COLO668 (cell line): ENCODE data around the gene PSRC1.
"Not testable (repeated sequence)": the region's sequence is repeated elsewhere in the genome, so short reads cannot be mapped to it uniquely, and the experiment has no call there.

Experiments
- DNase-seq: peaks from one replicate; lab custom pipeline; 2025; ENCODE audit not compliant: unreplicated experiment; lab: John Stamatoyannopoulos, UW

The PSRC1 gene

GRCh38 chr1:109282952-109283747, at the start of gene PSRC1:
PSRC1 (minus strand) TSS chr1:109283145.
- DNase-seq, result peak; percentile 98

DNA sequence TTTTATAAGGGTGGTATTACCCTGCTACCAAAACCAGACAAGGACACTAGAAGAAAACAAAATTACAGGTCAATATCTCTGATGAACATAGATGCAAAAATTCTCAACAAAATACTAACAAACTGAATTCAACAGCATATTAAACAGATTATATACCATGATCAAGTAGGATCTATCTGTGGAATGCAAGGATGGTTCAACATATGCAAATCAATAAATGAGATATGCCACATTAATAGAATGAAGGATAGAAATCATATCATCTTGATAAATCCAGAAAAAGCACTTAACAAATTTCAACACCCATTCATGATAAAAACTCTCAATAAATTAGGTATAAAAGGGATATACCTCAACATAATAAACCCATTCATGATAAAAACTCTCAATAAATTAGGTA, 48.2 kb upstream of the PSRC1 start:
- DNase-seq, result no peak

GRCh38 chr1:109327285-109327684, 44.3 kb upstream of the PSRC1 start:
- no peak for DNase-seq

- no peak for DNase-seq
Measured at GRCh38 chr1:109322974-109323373, 40.0 kb upstream of the PSRC1 start.

GRCh38 chr1:109319114-109319513, 36.2 kb upstream of the PSRC1 start:
- DNase-seq, result no peak

- DNase-seq, result no peak
Measured at GRCh38 chr1:109316506-109316905, 33.6 kb upstream of the PSRC1 start.

- no peak for DNase-seq
Measured at GRCh38 chr1:109315288-109315687, 32.3 kb upstream of the PSRC1 start.

GRCh38 chr1:109314795-109315194, 31.9 kb upstream of the PSRC1 start:
- no peak for DNase-seq

DNA sequence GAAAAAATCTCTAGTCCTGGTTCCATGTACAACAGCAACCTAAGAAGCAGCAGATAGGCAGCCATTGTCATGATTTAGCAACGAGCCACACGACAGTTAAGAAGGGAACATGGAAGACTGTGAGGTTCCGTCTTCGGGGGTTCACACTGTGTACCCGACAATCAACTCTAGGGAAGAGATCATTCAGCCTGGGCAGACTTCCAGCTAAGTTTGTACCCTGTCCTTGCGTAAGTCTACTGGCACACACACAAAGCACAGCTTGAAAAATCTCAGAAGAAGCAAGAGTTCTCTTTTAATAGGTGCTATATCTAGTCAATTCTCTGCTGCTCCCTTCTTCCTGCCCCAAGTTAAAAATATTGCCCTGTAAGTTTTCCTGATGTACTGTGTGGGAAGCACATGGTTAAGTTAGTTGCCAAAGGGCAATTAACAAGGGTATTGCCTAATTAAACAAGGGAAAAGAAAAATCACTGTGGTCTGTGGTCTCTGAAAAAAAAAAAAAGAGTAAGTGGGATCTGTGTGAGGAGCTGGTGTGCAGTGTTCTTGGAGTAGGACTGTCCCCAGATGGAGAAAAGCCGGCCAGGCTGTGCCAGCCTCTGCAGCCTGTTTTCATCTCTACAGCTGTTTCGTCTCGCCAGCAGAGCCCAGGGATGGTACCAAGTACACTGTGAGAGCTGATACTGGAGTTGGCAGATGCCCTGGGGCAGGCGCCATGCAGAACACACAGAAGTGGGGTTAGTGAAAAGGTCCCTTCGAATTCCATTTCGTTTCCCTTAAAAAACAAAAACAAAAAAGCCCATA, 30.2 kb upstream of the PSRC1 start:
- DNase-seq, result no peak

- no peak for DNase-seq
Measured at GRCh38 chr1:109312246-109312645, 29.3 kb upstream of the PSRC1 start.

DNA sequence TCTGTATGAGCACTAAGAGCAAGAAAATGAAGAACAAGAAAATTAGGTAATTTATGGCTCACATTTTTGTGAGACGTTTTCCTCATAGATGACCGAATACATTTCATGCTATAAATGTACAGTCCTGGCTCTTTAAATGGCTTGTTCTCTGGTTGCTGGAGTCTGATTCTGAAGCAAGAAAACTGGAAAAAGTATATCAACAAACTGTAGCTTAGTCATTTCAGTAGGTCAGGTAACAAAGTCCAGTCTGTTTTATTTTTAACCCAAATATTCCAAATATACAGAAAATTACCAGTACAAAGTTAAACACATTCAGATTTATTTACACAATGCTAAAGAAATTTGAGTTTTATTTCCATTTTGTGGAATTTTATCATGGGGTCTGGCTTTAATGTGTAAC, 26.4 kb upstream of the PSRC1 start:
- DNase-seq, result no peak

DNA sequence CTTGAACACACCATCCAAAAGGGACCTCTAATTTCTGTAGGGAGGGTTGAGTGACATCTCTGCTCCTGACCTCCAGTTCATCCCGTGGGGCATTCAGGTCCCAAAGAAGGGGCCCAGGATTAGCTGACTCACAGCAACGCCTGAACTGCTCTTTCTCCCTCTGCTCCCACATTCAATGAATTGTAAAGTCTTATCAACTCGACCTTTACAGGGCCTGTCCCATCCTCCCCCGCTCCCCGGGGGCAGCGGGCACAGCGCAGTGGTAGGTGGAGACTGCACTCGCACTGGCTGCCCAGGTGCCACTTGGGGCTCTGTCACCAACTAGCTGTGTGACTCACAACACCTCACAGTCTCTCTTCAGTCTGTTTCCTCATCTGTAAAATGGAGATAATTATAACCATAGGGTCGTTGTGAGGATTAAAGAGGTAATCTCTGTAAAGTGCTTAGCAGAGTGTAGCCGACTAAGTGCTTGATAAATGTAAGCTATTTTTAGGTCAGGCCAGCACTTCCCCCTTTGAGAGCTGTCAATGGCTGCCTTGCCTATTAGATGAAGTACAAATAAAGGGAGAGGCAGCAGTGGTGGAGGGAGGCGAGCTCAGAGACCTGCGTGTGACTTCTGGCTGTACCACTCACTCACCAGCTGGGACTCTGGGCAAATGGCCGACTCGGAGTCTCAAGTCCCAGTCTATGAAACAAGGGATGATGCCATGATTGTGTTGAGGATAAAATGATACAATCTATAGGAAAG, 24.5 kb upstream of the PSRC1 start:
- peak; percentile 38 for DNase-seq

DNA sequence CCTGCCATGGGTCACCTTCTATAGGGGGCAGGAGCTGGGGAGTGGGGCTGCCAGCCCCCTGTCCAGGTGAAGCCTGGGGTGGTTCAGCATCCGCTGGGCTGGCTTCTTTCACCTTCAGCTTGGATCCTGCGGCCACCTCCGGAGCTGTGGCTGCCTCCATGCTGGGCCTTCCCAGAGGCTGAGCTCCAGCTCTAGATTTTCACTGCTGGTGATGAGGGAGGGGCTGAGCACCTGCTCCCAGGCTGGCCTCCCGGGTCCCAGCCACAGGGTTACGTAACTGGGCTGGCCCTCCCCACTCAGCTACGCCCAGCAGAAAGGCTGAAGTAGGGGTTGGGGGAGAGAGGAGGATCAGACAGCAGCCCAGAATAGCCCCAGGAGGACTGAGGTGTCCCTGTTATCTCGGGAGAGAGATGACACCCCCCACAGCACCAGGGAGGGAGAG, 23.9 kb upstream of the PSRC1 start, which contains the start of gene MYBPHL:
Gene MYBPHL, minus strand, starts transcription at position 180 of the 442 bp plus-strand sequence. Its CDS starts 20 bp downstream, at position 160.
- DNase-seq, result no peak

DNA sequence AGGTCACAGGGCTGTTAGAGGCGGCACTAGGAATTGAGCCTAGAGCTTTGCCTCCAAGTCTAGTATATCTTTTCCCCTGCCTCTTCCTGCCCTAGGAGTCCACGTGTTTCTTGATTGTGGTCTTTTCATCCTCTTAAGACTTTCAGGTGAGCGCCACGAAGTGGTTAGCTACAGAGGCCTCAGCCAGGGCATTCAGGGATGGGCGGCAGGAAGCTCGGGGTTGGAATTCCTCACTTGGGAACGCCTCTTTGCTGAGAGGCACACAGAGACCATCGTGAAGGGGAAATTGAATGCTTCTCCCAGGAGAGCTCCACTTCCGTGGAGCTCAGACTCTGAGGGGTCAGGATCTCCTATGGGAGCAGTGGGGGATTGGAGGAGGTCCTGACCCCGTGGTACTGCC, 23.0 kb upstream of the PSRC1 start:
- DNase-seq, result not testable (repeated sequence)

DNA sequence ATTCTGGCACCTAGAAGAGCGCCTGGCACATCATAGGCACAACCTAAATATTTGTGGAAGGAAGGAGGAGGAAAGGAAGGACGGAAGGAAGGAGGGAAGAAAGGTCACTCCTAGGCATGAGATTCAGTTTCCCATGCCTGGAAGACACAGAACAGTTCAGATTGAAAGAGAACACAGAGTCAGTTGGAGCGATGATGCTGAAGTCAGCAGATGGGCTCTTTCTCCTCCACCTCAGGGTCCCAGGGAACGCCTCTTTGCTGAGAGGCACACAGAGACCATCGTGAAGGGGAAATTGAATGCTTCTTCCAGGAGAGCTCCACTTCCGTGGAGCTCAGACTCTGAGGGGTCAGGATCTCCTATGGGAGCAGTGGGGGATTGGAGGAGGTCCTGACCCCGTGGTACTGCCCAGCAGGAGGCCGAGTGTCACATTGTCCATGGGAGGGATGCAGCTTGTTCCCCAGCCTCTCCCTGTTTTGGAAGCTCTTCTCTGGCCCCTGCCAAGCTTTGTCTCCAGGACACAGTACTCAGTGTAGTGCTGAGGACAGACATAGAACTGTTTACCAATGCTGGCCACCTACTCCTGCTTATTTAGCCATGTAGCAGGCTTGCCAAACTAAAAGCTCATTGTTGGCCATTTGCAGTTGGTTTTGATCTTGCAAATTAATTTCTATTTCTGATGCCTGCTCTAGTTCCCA, 21.4 kb upstream of the PSRC1 start:
- DNase-seq, result no peak

DNA sequence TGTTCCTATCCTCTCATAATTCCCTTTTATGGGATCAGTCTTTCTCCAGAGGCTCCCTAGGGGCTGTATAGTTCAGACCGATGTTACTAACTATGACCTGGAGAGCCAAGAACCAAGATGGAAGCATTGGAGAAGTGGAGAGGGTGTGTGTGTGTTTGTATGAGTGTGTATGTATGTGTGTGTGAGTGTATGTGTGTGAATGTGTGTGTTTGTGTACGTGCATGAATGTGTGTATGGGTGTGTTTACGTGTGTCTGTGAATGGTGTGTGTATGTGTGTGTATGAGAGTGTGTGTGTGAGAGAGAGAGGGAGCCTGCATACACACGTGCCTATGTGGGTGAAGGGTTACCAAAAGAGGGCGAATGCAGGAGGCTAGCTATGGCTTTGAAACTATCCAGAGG, 18.9 kb upstream of the PSRC1 start:
- no peak for DNase-seq

DNA sequence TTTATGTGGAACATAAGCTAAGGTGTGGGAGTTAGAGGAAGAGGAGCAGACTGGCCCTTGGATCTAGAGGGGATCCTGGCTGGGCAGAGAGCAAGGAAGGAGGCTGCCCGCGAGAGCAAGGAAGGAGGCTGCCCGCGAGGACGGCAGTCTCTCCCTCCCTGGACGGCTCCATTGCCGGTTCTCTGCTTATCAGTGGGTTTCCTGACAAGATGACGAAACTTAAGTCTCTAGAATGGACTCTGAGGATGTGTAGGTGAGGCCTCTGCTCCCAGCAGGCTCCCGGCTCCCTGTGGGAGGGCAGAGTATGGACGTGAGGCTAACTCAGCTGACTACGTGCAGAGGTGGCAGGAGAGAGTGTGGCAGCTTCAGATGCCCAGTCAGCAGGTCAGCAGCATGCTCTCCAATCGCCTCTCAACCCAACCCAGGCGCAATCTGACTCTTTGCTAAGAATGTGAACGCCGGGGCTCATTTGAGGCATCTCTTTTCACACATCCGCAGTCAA, 17.8 kb upstream of the PSRC1 start:
- no peak for DNase-seq

- no peak for DNase-seq
Measured at GRCh38 chr1:109299558-109300343, 16.8 kb upstream of the PSRC1 start.

DNA sequence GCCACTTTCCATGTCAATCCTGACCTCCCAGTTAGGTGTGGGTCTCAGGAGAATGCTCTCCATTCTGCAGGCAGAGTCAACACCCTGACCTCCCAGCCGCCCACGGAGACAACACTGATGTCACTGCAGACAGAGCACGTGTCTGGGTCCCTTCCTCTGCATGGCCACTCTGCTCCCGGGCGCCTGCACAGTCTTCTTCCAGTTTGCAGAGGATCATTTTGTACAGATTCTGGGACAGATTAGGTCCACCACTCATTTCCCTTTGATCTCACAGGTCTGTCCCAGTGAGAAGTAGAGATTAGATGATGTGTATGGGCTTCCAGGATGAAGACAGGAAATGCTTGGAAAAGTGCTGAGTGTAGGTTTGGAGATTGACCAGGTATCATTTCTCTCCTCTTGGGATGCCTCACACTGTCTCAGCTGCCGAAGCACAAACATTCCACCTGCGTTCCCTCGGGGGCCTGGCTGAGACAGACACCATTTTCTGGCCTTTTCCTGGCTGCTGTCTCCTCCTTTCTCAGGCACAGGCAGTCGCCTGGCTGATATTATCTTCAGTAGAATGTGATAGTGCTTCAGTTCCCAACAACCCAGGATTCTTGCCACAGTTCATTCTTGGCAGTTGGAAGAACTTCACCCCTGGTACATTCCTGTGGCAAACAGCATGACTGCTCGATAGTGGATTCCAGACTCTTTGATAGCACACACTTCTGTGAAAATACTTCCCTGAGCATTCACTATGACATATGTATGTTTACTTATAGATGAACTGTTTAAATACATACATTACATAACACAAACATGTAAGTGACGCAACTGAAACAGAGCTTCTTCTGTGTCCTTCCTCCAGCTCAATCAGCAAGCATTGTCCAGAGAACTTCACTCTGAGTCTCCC, 16.0 kb upstream of the PSRC1 start:
- no peak for DNase-seq
